Mucosa of stomach (tissue), 1 donor: ENCODE data around the gene TRIM41.
"Not testable (repeated sequence)": the region's sequence is repeated elsewhere in the genome, so short reads cannot be mapped to it uniquely, and the experiment has no call there.

Experiments used
- H3K27me3 ChIP-seq: one replicate; pipeline ENCODE4 v1.7.0; 2013; ENCODE audit warnings: mild to moderate bottlenecking, low read length; ENCODE audit not compliant: control insufficient read depth, insufficient read depth
- H3K36me3 ChIP-seq: one replicate; pipeline ENCODE4 v1.7.0; 2013; ENCODE audit warnings: low read length; ENCODE audit not compliant: control insufficient read depth, insufficient read depth
- H3K4me1 ChIP-seq: one replicate; pipeline ENCODE4 v1.7.0; 2013; ENCODE audit warnings: mild to moderate bottlenecking, low read length; ENCODE audit not compliant: control insufficient read depth, insufficient read depth
- H3K4me3 ChIP-seq: one replicate; pipeline ENCODE4 v1.7.0; 2013; ENCODE audit warnings: low read length
- H3K9ac ChIP-seq: one replicate; pipeline ENCODE4 v1.7.0; 2013; ENCODE audit warnings: mild to moderate bottlenecking, low read length, moderate library complexity
- H3K9me3 ChIP-seq: one replicate; pipeline ENCODE4 v1.7.0; 2013; ENCODE audit warnings: mild to moderate bottlenecking, low read length, moderate library complexity; ENCODE audit not compliant: control insufficient read depth
- donor health status: Pancreatic carcinoma.

TRIM41 gene

GRCh38 chr5:181223058-181223728 is at the start of gene TRIM41:
Gene TRIM41, plus strand, starts transcription at chr5:181223281. Its CDS starts 719 bp downstream, at chr5:181224000.
- H3K9ac ChIP-seq, result peak within 1 kb of the TSS; percentile 91
- H3K27me3 ChIP-seq, result no peaks in the 10 kb centered on the region

GRCh38 chr5:181173420-181174342 is 49.4 kb upstream of the TRIM41 start:
- H3K36me3 ChIP-seq, result no peaks in the 10 kb centered on the region
- H3K9me3 ChIP-seq, result no peaks in the 10 kb centered on the region
- no peak overlapping the region for H3K9ac ChIP-seq
- no peak overlapping the region for H3K4me3 ChIP-seq
- peaks cover 7% of the 10 kb centered on the region for H3K4me1 ChIP-seq
- H3K27me3 ChIP-seq, result peaks cover 57% of the 10 kb centered on the region

More at GRCh38 chr5:181223058-181223728, at the start of gene TRIM41:
- Histone ChIP-seq H3K4me1 (peaks cover 17% of the 10 kb centered on the region), H3K4me3 (peak within 1 kb of the TSS; percentile 88), H3K9me3 (no peaks in the 10 kb centered on the region), H3K36me3 (no peaks in the 10 kb centered on the region)

GRCh38 chr5:181176254-181176952 is 46.7 kb upstream of the TRIM41 start:
- Histone ChIP-seq H3K4me3 (no peak overlapping the region), H3K4me1 (no peaks in the 10 kb centered on the region), H3K27me3 (peaks cover 34% of the 10 kb centered on the region), H3K9ac (no peak overlapping the region), H3K9me3 (no peaks in the 10 kb centered on the region), H3K36me3 (no peaks in the 10 kb centered on the region)

- H3K9ac ChIP-seq, H3K36me3 ChIP-seq, H3K4me3 ChIP-seq, H3K4me1 ChIP-seq, H3K9me3 ChIP-seq: not testable (repeated sequence)
- H3K27me3 ChIP-seq, result peaks cover 24% of the 10 kb centered on the region
Observed at GRCh38 chr5:181177559-181177958, 45.5 kb upstream of the TRIM41 start.

- no peaks in the 10 kb centered on the region for H3K4me1 ChIP-seq
- H3K4me3 ChIP-seq, result no peak overlapping the region
- H3K9ac ChIP-seq, result no peak overlapping the region
- H3K9me3 ChIP-seq, result no peaks in the 10 kb centered on the region
- H3K27me3 ChIP-seq, result peaks cover 4% of the 10 kb centered on the region
- no peaks in the 10 kb centered on the region for H3K36me3 ChIP-seq
Observed at GRCh38 chr5:181181650-181182565, 41.2 kb upstream of the TRIM41 start.

- Histone ChIP-seq H3K9me3 (no peaks in the 10 kb centered on the region), H3K9ac (no peak overlapping the region), H3K4me3 (no peak overlapping the region)
Observed at GRCh38 chr5:181182651-181183050, 40.4 kb upstream of the TRIM41 start.

GRCh38 chr5:181184845-181185216 is 38.2 kb upstream of the TRIM41 start:
- no peak overlapping the region for H3K9ac ChIP-seq
- no peaks in the 10 kb centered on the region for H3K36me3 ChIP-seq
- no peaks in the 10 kb centered on the region for H3K9me3 ChIP-seq
- H3K27me3 ChIP-seq, result peaks cover 4% of the 10 kb centered on the region
- peaks cover 16% of the 10 kb centered on the region for H3K4me1 ChIP-seq
- no peak overlapping the region for H3K4me3 ChIP-seq

More at GRCh38 chr5:181182651-181183050, 40.4 kb upstream of the TRIM41 start:
- Histone ChIP-seq H3K36me3 (no peaks in the 10 kb centered on the region), H3K27me3 (peaks cover 4% of the 10 kb centered on the region), H3K4me1 (peaks cover 3% of the 10 kb centered on the region)

GRCh38 chr5:181185560-181185959 is 37.5 kb upstream of the TRIM41 start:
- Histone ChIP-seq H3K9ac (no peak overlapping the region), H3K36me3 (no peaks in the 10 kb centered on the region), H3K27me3 (peaks cover 4% of the 10 kb centered on the region), H3K4me3 (no peak overlapping the region), H3K4me1 (peaks cover 18% of the 10 kb centered on the region), H3K9me3 (no peaks in the 10 kb centered on the region)

- H3K9ac ChIP-seq, result no peak overlapping the region
- peaks cover 4% of the 10 kb centered on the region for H3K27me3 ChIP-seq
- peaks cover 20% of the 10 kb centered on the region for H3K4me1 ChIP-seq
- no peak overlapping the region for H3K4me3 ChIP-seq
- H3K9me3 ChIP-seq, result no peaks in the 10 kb centered on the region
- no peaks in the 10 kb centered on the region for H3K36me3 ChIP-seq
Observed at GRCh38 chr5:181186022-181186421, 37.1 kb upstream of the TRIM41 start.

- Histone ChIP-seq H3K4me3 (no peak overlapping the region), H3K27me3 (no peaks in the 10 kb centered on the region), H3K9me3 (no peaks in the 10 kb centered on the region), H3K9ac (no peak overlapping the region), H3K4me1 (peaks cover 22% of the 10 kb centered on the region), H3K36me3 (no peaks in the 10 kb centered on the region)
Observed at GRCh38 chr5:181186986-181187499, 36.0 kb upstream of the TRIM41 start.
